K562 (cell line): ENCODE data around the gene ACRV1. TPM values are rescaled to one million over a fixed set of nuclear protein-coding genes. Genes with fewer than 3 reads are reported as not detected.

ENCODE experiments used
- ATF2 ChIP-seq: sonication (generic); formaldehyde crosslinking; IDR thresholded peaks from 2 replicates; pipeline ENCODE4 v1.8.1; 2022; ENCODE audit warnings: missing genetic modification reagents
- CBFB ChIP-seq: sonication (generic); formaldehyde crosslinking; IDR thresholded peaks from 2 replicates; pipeline ENCODE4 v1.4.0; 2020; ENCODE audit warnings: mild to moderate bottlenecking, missing genetic modification reagents
- CEBPZ ChIP-seq: fragments of 150-350 bp; IDR thresholded peaks from 2 replicates; pipeline ENCODE4 v1.6.1; 2014; ENCODE audit warnings: low read depth, mild to moderate bottlenecking, low read length, borderline replicate concordance
- CLOCK ChIP-seq: fragments of 250-450 bp; sonication (Bioruptor Pico); IDR thresholded peaks from 2 replicates; pipeline ENCODE4 v1.4.0; 2020; ENCODE audit warnings: mild to moderate bottlenecking, moderate library complexity, borderline replicate concordance
- MTA3 ChIP-seq: fragments of 450-650 bp; formaldehyde crosslinking; IDR thresholded peaks from 2 replicates; pipeline ENCODE4 v1.6.1; 2017; ENCODE audit warnings: mild to moderate bottlenecking, borderline replicate concordance
- NCOR1 ChIP-seq: fragments of 450-650 bp; IDR thresholded peaks from 2 replicates; pipeline ENCODE4 v1.6.1; 2016; ENCODE audit warnings: mild to moderate bottlenecking, moderate library complexity
- NFIX ChIP-seq: fragments of 250-450 bp; sonication (Bioruptor Pico); IDR thresholded peaks from 2 replicates; pipeline ENCODE4 v1.4.0; 2020; ENCODE audit warnings: low read depth, mild to moderate bottlenecking, moderate library complexity
- SOX6 ChIP-seq: fragments of 450-650 bp; IDR thresholded peaks from 2 replicates; pipeline ENCODE4 v1.6.1; 2014; ENCODE audit warnings: mild to moderate bottlenecking
- ZMIZ1 ChIP-seq, 2 experiments: fragments of 150-350 bp in 1 of 2; IDR thresholded peaks; 2 replicates each; pipeline ENCODE4 v1.6.1; 2012 to 2016; ENCODE audit warnings: low read depth in 2 of 2, low read length in 2 of 2, mild to moderate bottlenecking in 1 of 2, moderate library complexity in 1 of 2
- polyA plus RNA-seq, 8 experiments: library from polyadenylated mRNA; depleted of rRNA in 4 of 8; stranded (reverse) in 5 of 8; unstranded in 3 of 8; fragments of >200 nt; fragmentation: Nextera tagmentation in 2 of 8; fragmentation: Illumina TruSeq in 1 of 8; extraction: Ambion mirVana in 2 of 8; extraction: Trizol in 1 of 8; gene quantifications; 2 replicates each; pipeline versions ENCODE4 v1.2.1 to v1.2.3, GENCODE V29; 2011 to 2014; ENCODE audit warnings: inconsistent platforms in 1 of 8, missing spikeins in 1 of 8
- total RNA-seq, 7 experiments: library from RNA; depleted of rRNA in 6 of 7; stranded (reverse); fragments of >200 nt in 6 of 7; fragmentation: Illumina TruSeq in 2 of 7; extraction: Trizol in 2 of 7; gene quantifications; 2 replicates each; pipeline versions ENCODE4 v1.2.1 to v1.2.3, GENCODE V29; 2011 to 2021; ENCODE audit warnings: low replicate concordance in 1 of 7

Gene ACRV1
- total and polyA plus RNA-seq, 9 of the 15 experiments (the other 6 are each of a cell fraction or from before 2014, with no cell fraction given), result 0.22 to 0.25 TPM; not detected in 7

- TF ChIP-seq CLOCK (CRISPR knock-in tag) (no peak), SOX6 (no peak; the same call in 1 of the 2 replicates), CEBPZ (no peak), ZMIZ1 (IDR thresholded peaks at IDR 0.05; ENCODE audit: low read depth in 2 of 2, low read length in 2 of 2) (no peak), CBFB (peak; percentile 40; the same call in 1 of the 2 replicates), MTA3 (no peak), NFIX (CRISPR knock-in tag) (no peak), ATF2 (CRISPR knock-in tag) (no peak), NCOR1 (no peak)
Observed at GRCh38 chr11:125625225-125625629, 55.4 kb downstream of the ACRV1 start (continued).
